ENCODE results near the gene COLQ. TPM values are rescaled to one million over a fixed set of nuclear protein-coding genes. Genes with fewer than 3 reads are reported as not detected.
A peak's percentile ranks its signal among the peaks of the same experiment; 100 is the strongest.

COLQ gene
- total RNA-seq, 4 donors from 2014 or later: 0.10 to 3.3 (median 1.8) TPM

GRCh38 chr3:15520185-15520584, 1.3 kb downstream of the COLQ start:
- TF ChIP-seq CTCF (IDR thresholded peaks at IDR 0.05) (no peak), POLR2A (IDR thresholded peaks at IDR 0.05) (no peak)

DNA sequence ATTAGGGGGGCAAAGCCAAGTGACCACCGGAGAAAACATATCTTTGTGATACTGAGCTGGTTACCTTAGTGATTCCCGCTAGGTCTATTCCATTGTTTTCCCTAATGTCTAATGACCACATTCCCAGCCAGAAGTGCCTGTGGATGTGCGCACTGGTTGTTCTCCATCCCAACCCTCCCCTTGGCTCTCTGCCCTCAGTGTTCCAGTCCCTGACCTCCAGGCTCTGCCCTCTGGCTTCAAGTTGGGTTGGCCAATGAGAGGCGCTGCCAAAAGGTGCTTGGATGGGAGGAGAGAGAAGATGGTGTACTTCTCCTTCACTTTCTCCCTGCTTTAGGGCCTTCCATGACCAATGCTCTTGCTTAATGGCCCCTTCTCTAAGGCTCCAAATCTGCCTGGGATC, 2.4 kb downstream of the COLQ start:
- intact Hi-C loops (cut with DNase I; ENCODE audit: low total_unique reads): no loop called here
- 95 to 98% methylated on average over 4 of the region's 4 CpGs for WGBS, 2 donors
- TF ChIP-seq CTCF (IDR thresholded peaks at IDR 0.05): no peak
- no peak for TF ChIP-seq POLR2A (IDR thresholded peaks at IDR 0.05)
- no peak overlapping the region for H3K4me3 ChIP-seq (ENCODE audit: low read depth, poor library complexity, severe bottlenecking)
- no peak for DNase-seq (ENCODE audit: low spot score in 2 of 2)

More at GRCh38 chr3:15520185-15520584, 1.3 kb downstream of the COLQ start:
- DNase-seq (ENCODE audit: low spot score in 2 of 2): no peak
- 54% methylated on average over 3 of the region's 3 CpGs for WGBS, 2 donors
- intact Hi-C loops (cut with DNase I; ENCODE audit: low total_unique reads): no loop called here
- H3K4me3 ChIP-seq (ENCODE audit: low read depth, poor library complexity, severe bottlenecking): no peak overlapping the region

GRCh38 chr3:15514663-15515340, 6.7 kb downstream of the COLQ start:
- WGBS, 2 donors: 81 to 87% methylated on average over 4 of the region's 4 CpGs
- peak in 1 of 2 donors; percentile 43 for DNase-seq (ENCODE audit: low spot score in 2 of 2)
- TF ChIP-seq CTCF (IDR thresholded peaks at IDR 0.05) (no peak), POLR2A (IDR thresholded peaks at IDR 0.05) (no peak)
- H3K4me3 ChIP-seq (ENCODE audit: low read depth, poor library complexity, severe bottlenecking): no peak overlapping the region
- intact Hi-C loops (cut with DNase I; ENCODE audit: low total_unique reads): no loop called here

- DNase-seq (ENCODE audit: low spot score in 2 of 2): peak in 1 of 2 donors; percentile 21
- no peak overlapping the region for H3K4me3 ChIP-seq (ENCODE audit: low read depth, poor library complexity, severe bottlenecking)
- intact Hi-C loops (cut with DNase I; ENCODE audit: low total_unique reads): no loop called here
- no peak for TF ChIP-seq CTCF (IDR thresholded peaks at IDR 0.05)
- TF ChIP-seq POLR2A (IDR thresholded peaks at IDR 0.05): no peak
- WGBS, 2 donors: 77 to 80% methylated on average over 5 of the region's 5 CpGs
These were observed 7.5 kb downstream of the COLQ start for GRCh38 chr3:15513810-15514662.

DNA sequence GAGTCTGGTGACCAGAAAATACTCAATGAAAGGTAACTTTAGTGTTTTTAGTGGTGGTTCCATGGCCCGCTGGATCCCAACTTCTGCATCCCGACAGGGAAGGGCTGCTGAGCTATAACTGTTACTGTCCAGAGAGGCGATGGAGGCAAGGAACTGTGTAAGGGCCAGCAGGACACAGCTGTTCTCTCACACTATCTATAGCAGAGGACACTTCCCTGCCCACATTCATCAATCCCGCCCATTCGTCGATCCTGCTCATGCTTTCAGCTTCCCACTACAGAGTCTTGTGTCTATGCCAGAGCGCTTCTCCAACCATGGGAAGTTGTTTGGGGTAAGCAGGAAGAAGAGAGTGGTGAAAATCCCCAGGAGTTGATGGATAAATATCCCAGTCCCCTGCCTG, 8.4 kb downstream of the COLQ start:
- 94 to 97% methylated on average over 7 of the region's 7 CpGs for WGBS, 2 donors
- DNase-seq (ENCODE audit: low spot score in 2 of 2): no peak
- H3K4me3 ChIP-seq (ENCODE audit: low read depth, poor library complexity, severe bottlenecking): no peak overlapping the region
- TF ChIP-seq CTCF (IDR thresholded peaks at IDR 0.05) (no peak), POLR2A (IDR thresholded peaks at IDR 0.05) (no peak)
- intact Hi-C loops (cut with DNase I; ENCODE audit: low total_unique reads): no loop called here

Measured in lower leg skin (tissue), 4 donors.